GM18508 (cell line): Measurements from ENCODE around the gene NR6A1.

Source experiments
- ATAC-seq: cut with Tn5 transposase; IDR thresholded peaks from one replicate; pipeline ENCODE4 v1.9.1; 2021; ENCODE audit warnings: moderate number of reproducible peaks; ENCODE audit not compliant: insufficient read depth, unreplicated experiment

The NR6A1 gene

GRCh38 chr9:124771021-124771866, at the start of gene NR6A1:
Gene NR6A1 (minus strand): TSS chr9:124771311.
- peak; percentile 54 for ATAC-seq

GRCh38 chr9:124818431-124819281, 47.5 kb upstream of the NR6A1 start:
- ATAC-seq: no peak

GRCh38 chr9:124815601-124816000, 44.5 kb upstream of the NR6A1 start:
- ATAC-seq: no peak

GRCh38 chr9:124814164-124814535, 43.0 kb upstream of the NR6A1 start:
- no peak for ATAC-seq

- ATAC-seq: no peak
These were observed 42.5 kb upstream of the NR6A1 start for GRCh38 chr9:124813501-124814163.

DNA sequence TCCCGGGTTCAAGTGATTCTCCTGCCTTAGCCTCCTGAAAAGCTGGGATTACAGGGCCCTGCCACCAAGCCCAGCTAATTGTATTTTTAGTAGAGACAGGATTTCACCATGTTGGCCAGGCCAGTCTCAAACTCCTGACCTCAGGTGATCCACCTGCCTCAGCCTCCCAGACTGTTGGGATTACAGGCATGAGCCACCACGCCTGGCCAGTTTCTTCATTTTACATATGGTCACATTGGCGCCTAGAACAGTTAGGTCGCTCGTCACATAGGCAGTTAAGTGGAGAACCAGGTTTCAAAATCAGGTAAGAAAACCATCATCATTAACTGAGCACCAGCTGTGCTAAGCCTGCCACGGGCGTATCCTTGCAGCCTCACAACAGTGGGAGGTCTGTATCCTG, 41.9 kb upstream of the NR6A1 start:
- ATAC-seq: no peak

DNA sequence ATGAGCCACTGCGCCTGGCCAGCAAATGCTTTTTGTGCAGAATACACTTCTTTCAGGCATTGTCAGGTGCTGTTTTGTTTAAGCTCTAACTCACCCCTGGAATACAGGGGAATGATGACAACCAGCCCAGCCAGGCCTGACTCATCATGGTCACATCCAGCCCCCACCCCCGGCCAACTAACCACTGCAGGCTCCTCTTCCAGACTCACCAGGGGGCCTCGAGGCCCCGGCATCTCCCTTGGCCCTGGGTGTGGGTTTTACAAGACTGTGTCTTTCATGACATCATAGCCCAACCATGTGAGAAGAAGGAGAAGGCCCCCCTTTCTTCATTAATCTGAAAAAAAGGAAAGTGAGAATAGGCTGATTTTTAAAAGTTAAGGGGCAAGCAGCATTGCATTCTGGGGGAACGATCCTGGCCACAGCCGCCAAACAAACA, 41.3 kb upstream of the NR6A1 start:
- ATAC-seq: no peak

GRCh38 chr9:124810663-124811355, 39.7 kb upstream of the NR6A1 start:
- no peak for ATAC-seq

GRCh38 chr9:124809741-124810500, 38.8 kb upstream of the NR6A1 start:
- no peak for ATAC-seq

DNA sequence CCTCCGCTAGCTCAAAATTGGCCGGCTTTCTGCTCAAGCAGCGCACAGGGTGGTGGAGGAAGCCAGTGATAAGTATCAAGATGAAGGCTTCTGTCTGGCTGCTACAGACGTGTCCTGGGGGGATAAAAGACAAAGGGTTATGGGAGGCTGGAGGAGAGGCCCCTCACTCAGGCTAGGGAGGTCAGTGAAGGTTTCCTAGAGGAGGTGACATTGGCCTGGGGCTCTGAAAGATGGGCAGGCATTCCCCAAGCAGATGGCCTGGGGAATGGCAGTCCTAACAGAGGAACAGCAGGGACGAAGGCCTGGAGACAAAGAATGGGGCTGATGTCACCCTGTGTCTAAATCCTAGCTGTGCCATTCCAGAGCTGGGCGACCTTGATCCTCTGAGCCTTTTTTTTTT, 38.1 kb upstream of the NR6A1 start:
- no peak for ATAC-seq

DNA sequence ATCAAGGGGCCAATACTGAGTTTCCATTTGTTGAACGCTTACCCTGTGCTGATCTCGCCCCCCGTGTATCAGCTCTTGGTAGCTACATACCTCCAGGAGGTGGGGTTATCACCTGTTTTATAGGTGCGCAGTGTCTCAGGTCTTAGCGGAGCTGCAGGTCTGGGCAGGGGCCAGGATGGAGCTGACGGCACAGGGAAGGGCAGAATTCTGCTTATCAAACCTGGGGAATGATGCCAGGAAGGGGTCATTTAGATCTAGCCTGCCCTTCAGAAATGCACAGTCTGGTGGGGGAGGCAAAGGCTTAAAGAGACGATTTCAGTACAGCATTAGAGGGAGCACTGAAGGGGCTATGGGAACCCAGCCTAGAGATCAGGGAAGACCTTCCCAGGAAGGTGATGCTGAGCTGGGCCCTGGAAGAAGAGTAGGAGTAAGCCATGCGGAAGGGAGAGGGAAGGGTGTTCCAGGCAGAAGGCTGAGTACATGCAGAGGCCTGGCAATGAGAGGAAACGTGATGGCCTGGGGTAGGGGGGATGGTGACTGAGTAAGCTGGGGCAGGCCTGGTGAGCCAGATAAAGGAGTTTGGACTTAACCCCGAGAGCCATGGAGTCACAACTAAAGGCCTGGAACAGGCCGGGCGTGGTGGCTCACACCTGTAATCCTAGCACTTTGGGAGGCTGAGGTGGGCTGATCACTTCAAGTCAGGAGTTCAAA, 37.3 kb upstream of the NR6A1 start:
- ATAC-seq: no peak

DNA sequence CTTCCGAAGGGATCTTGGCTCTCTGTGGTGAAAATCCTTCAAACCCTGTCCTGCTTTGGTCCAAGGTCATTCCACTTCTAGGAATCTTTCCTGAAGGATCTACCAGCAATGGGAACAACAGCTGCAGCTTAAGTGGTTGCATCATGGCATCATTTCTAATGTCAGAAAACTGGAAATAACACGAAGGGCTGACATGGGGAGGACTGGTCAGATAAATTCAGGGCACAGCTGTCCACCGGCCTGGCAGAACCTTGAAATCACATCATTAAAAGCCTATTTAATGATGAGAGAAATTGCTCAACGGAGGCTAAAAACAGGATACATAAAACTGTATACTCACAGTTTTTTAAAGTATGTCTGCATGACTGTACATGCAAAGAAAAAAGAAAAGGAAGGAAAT, 34.1 kb upstream of the NR6A1 start:
- no peak for ATAC-seq

GRCh38 chr9:124803911-124804310, 32.8 kb upstream of the NR6A1 start:
- no peak for ATAC-seq

DNA sequence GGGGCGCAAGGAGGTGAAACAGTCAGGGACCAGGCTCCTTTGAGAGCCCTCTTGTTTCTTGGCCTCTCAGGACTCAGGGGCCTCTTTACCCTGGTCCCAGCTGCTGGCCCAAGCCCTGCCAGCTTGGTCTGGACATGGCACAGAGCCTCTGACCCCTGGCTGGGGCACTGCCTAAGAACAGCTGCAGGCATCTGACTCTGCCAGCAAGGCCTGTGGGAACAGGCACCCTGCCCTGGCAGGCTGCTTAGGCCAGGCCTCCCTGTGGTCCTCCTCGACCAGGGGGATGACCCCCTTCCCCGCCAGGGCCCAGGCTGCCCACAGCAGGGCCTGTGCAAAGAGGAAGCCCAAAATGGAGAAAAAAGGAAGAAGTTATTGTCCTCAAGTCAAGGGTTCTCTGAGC, 31.3 kb upstream of the NR6A1 start:
- no peak for ATAC-seq

DNA sequence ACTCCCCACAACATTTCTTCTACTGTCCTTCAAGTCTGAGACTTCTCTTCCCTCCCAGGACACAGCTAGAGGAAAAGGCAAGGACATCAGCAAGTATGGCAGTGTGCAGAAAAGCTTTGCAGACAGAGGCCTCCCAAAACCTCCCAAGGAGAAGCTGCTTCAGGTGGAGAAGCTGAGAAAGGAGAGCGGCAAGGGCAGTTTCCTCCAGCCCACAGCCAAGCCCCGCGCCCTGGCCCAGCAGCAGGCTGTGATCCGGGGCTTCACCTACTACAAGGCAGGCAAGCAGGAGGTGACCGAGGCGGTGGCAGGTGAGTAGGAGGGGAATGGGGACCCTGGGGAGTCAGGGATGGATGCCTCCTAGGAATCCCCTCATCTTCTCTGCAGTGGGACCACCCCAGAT, 30.2 kb upstream of the NR6A1 start:
- no peak for ATAC-seq

DNA sequence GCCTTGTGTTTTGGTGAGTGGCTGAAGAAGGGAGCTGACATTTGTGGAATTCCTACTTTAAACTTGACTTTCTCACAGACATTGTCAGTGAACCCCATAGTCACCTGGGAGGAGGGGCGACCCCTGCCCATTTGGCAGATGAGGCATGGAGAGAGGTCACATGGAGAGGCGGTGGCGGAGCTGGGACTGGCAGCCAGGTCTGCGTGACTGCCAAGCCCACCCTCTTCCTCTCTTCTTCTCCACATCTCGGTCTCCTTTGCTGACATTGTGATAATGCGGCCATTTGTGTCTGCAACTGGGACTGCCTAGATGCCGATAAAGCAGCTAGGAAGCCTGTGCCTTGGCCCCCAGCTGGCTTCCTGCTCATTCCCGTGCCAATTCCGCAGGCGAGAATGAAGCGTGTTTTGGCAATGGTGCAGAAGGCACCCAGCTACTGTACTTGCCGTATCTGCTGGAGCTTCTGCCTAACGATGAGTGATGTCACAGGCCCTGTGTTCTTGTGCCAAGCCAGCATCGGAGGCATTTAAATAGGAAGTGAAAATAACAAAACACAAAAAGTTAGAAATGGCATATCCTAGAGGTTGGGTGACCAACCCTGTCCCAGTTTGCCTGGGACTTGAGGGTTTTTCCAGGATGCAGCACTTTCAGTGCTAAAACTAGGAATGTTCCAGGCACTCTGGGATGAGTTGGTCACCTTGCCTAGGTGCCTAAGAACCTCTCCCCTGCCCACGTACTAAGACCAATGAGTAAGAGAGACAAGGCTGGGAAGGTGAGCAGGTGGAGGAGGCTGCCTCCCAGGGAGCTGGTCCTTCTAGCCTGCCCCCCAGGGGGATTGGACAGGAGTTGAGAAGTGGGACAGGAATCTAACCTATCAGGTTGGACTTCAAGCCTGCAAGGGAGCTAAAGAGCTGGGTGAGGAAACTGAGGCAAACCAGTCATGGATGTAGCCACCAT, 29.5 kb upstream of the NR6A1 start:
- peak; percentile 56 for ATAC-seq

- ATAC-seq: no peak
These were observed 28.3 kb upstream of the NR6A1 start for GRCh38 chr9:124799274-124800006.
